Esophagus squamous epithelium (tissue), 5 donors: ENCODE results near the gene PTAR1. TPM values are rescaled to one million over a fixed set of nuclear protein-coding genes. Genes with fewer than 3 reads are reported as not detected.

Source experiments
- DNase-seq: peaks from one replicate; lab custom pipeline; 2025; lab: John Stamatoyannopoulos, UW
- H3K27ac ChIP-seq, 4 donors: fragments of 200-600 bp; sonication (generic); one replicate each; pipeline ENCODE4 v1.5.1; 2016 to 2019; ENCODE audit warnings: mild to moderate bottlenecking in 1 of 4
- H3K27me3 ChIP-seq, 4 donors: fragments of 200-600 bp; sonication (generic); 1 replicate in 3 of 4; 2 replicates in 1 of 4; pipeline versions ENCODE4 v1.5.1 to v1.6.0; 2017 to 2021; ENCODE audit warnings: antibody characterized with exemption in 1 of 4
- H3K36me3 ChIP-seq, 3 donors: fragments of 200-600 bp; sonication (generic); one replicate each; pipeline ENCODE4 v1.5.1; 2016 to 2019
- H3K4me1 ChIP-seq, 3 donors: fragments of 200-600 bp; sonication (generic); one replicate each; pipeline ENCODE4 v1.5.1; 2017 to 2019
- H3K4me3 ChIP-seq, 4 donors: fragments of 200-600 bp; sonication (generic); 1 replicate in 3 of 4; 2 replicates in 1 of 4; pipeline ENCODE4 v1.5.1; 2016 to 2019; ENCODE audit warnings: mild to moderate bottlenecking in 2 of 4, moderate library complexity in 1 of 4
- H3K9me3 ChIP-seq, 3 donors: fragments of 200-600 bp; sonication (generic); one replicate each; pipeline ENCODE4 v1.5.1; 2016 to 2019
- POLR2A ChIP-seq, 4 donors: fragments of 450-650 bp; IDR thresholded peaks; one replicate each; pipeline ENCODE4 v1.6.1; 2017; ENCODE audit warnings: antibody characterized with exemption in 4 of 4, mild to moderate bottlenecking in 4 of 4, moderate library complexity in 3 of 4
- WGBS, 2 donors: methylation state at CpG; one replicate each; pipeline ENCODE4 v1.1.5; 2018; 5-methylcytosine and 5-hydroxymethylcytosine counted together
- intact Hi-C: fragments of 100-400 bp; cut with DNase I; formaldehyde crosslinking; loops from one replicate; pipeline ENCODE4 v1.15.0; 2022
- total RNA-seq, 4 donors: library from RNA; depleted of rRNA; stranded (reverse); fragments of >200 nt; gene quantifications; one replicate each; pipeline ENCODE4 v1.1.0, GENCODE V29; 2016
- TF ChIP-seq, protein P1 (sequence below), 6 experiments: fragments of 450-650 bp in 4 of 6; fragments of 200-600 bp in 2 of 6; sonication (generic) in 2 of 6; IDR thresholded peaks; one replicate each; pipeline ENCODE4 v1.5.1; 2016 to 2019; ENCODE audit warnings: antibody characterized with exemption in 6 of 6, mild to moderate bottlenecking in 4 of 6, moderate library complexity in 4 of 6
- donor health status: DM: yes; HTN: yes; CAD: no.

Gene PTAR1
- total RNA-seq, 4 donors from 2014 or later, result 19.8 to 68.3 (median 33.8) TPM

DNA sequence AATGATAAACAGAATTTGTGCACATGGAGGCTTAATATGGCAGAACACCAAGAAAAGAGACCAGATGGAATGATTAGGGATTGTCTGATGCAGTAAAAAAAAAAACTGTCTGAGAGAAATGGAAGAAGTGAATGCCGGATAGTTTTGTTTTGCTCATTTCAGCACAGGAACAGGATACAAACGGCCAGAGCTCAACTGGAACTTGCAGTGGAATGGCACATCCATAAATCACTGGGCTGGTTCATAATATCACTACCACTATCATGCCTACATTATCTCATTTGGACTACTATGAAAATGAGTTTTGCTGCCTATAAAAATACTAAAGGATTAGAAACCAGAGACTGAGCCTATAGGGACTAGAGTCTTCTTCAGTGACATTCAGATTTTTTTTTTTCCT lies 9.7 kb downstream of the PTAR1 start:
- Histone ChIP-seq H3K27ac (no peak overlapping the region), H3K4me1 (peaks cover 0 to 20% (median 0%) of the 10 kb centered on the region in 3 donors), H3K4me3 (no peak overlapping the region), H3K27me3 (no peaks in the 10 kb centered on the region), H3K36me3 (peaks cover 4 to 49% (median 4%) of the 10 kb centered on the region in 3 donors), H3K9me3 (no peaks in the 10 kb centered on the region)
- no peak for TF ChIP-seq POLR2A (IDR thresholded peaks at IDR 0.05)
- TF ChIP-seq, protein P1, sequence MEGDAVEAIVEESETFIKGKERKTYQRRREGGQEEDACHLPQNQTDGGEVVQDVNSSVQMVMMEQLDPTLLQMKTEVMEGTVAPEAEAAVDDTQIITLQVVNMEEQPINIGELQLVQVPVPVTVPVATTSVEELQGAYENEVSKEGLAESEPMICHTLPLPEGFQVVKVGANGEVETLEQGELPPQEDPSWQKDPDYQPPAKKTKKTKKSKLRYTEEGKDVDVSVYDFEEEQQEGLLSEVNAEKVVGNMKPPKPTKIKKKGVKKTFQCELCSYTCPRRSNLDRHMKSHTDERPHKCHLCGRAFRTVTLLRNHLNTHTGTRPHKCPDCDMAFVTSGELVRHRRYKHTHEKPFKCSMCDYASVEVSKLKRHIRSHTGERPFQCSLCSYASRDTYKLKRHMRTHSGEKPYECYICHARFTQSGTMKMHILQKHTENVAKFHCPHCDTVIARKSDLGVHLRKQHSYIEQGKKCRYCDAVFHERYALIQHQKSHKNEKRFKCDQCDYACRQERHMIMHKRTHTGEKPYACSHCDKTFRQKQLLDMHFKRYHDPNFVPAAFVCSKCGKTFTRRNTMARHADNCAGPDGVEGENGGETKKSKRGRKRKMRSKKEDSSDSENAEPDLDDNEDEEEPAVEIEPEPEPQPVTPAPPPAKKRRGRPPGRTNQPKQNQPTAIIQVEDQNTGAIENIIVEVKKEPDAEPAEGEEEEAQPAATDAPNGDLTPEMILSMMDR (IDR thresholded peaks at IDR 0.05), result no peak
- DNase-seq, result no peak
- intact Hi-C loops, result no loop called here
- WGBS, 2 donors, result 52 to 80% methylated on average over 2 of the region's 2 CpGs

DNA sequence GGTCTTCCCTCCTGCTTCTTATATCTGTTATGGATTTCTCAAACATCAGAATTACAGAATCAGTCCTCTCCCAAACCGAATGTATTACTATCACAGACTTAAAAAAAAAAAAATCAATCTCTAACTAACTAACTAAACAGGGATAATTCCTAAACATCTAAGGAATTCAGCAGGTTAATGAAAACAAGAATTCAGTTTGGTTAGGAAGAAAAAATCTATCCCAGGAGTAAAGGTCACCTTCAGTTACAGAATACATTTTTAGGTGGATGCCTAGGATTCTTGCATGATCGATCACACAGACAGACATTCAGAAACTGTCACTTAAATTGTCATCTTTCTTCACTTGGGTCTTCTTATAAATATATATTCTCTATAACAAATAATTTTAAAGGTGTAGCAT lies 11.5 kb downstream of the PTAR1 start:
- TF ChIP-seq POLR2A (IDR thresholded peaks at IDR 0.05), result no peak
- TF ChIP-seq, protein P1 (IDR thresholded peaks at IDR 0.05), result no peak
- Histone ChIP-seq H3K4me3 (no peak overlapping the region), H3K36me3 (peaks cover 4 to 59% (median 6%) of the 10 kb centered on the region in 3 donors), H3K9me3 (no peaks in the 10 kb centered on the region), H3K27ac (no peak overlapping the region), H3K4me1 (peaks cover 0 to 20% (median 0%) of the 10 kb centered on the region in 3 donors), H3K27me3 (no peaks in the 10 kb centered on the region)
- intact Hi-C loops, result loop anchor here (10.0 kb wide), 1 partner anchor 74 kb away; the partner anchor contains the start of gene APBA1
- 75 to 83% methylated on average over 2 of the region's 2 CpGs for WGBS, 2 donors
- DNase-seq, result no peak

- no peak for TF ChIP-seq POLR2A (IDR thresholded peaks at IDR 0.05)
- TF ChIP-seq, protein P1 (IDR thresholded peaks at IDR 0.05), result no peak
- Histone ChIP-seq H3K27ac (no peak overlapping the region), H3K9me3 (no peaks in the 10 kb centered on the region), H3K27me3 (no peaks in the 10 kb centered on the region), H3K36me3 (peaks cover 4 to 59% (median 6%) of the 10 kb centered on the region in 3 donors), H3K4me1 (peaks cover 0 to 20% (median 0%) of the 10 kb centered on the region in 3 donors), H3K4me3 (no peak overlapping the region)
- intact Hi-C loops, result loop anchor here (10.0 kb wide), 1 partner anchor 72 kb away; the partner anchor contains the start of gene APBA1
- WGBS, 2 donors, result 50 to 57% methylated on average over 3 of the region's 3 CpGs
- no peak for DNase-seq
These were observed 12.8 kb downstream of the PTAR1 start for GRCh38 chr9:69746859-69747560.

- peaks cover 4 to 67% (median 6%) of the 10 kb centered on the region in 3 donors for H3K36me3 ChIP-seq
- no peaks in the 10 kb centered on the region for H3K9me3 ChIP-seq
- H3K4me3 ChIP-seq, result no peak overlapping the region
- H3K4me1 ChIP-seq, result peaks cover 0 to 10% (median 0%) of the 10 kb centered on the region in 3 donors
- no peak for DNase-seq
- intact Hi-C loops, result loop anchor here (10.0 kb wide), 1 partner anchor 71 kb away; the partner anchor contains the start of gene APBA1
- H3K27me3 ChIP-seq, result no peaks in the 10 kb centered on the region
- TF ChIP-seq, protein P1 (IDR thresholded peaks at IDR 0.05), result peak in 1 of 6 experiments; percentile 11
- TF ChIP-seq POLR2A (IDR thresholded peaks at IDR 0.05), result no peak
- 58 to 62% methylated on average over 3 of the region's 3 CpGs for WGBS, 2 donors
- H3K27ac ChIP-seq, result no peak overlapping the region
These were observed 13.9 kb downstream of the PTAR1 start for GRCh38 chr9:69745716-69746437.
